ENCODE data around the gene DCTN4.

- TF ChIP-seq POLR2A (IDR thresholded peaks at IDR 0.05; ENCODE audit: extremely low read depth, insufficient read length) (no peak), CTCF (IDR thresholded peaks at IDR 0.05; ENCODE audit: low read depth, low read length) (no peak)
Measured at GRCh38 chr5:150794927-150795326, 36.1 kb upstream of the DCTN4 start.
